GM18520 (cell line): ENCODE measurements around the gene VAMP4.
"Not testable (repeated sequence)": the region's sequence is repeated elsewhere in the genome, so short reads cannot be mapped to it uniquely, and the experiment has no call there.

Experiments used
- ATAC-seq: cut with Tn5 transposase; IDR thresholded peaks from one replicate; pipeline ENCODE4 v1.9.1; 2021; ENCODE audit not compliant: unreplicated experiment

Gene VAMP4

DNA sequence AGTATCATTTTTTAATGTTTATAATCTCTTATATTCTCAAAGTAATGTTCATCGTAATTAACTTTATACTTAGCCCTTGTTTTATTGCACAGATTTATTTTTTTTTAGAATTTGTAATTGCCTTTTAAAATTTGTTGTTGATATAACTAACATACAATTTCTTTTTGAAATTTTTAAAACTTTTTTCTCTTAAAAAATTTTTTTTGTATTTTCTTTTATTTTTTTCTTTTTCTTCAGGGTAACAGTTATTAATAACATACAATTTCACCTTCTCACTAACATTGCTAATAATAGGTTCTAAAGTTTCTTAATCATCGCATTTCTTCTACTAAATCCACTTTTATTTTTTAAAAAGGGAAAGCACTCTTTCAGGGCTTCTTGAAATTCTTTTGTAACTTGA lies 11.3 kb upstream of the VAMP4 start:
- no peak for ATAC-seq

DNA sequence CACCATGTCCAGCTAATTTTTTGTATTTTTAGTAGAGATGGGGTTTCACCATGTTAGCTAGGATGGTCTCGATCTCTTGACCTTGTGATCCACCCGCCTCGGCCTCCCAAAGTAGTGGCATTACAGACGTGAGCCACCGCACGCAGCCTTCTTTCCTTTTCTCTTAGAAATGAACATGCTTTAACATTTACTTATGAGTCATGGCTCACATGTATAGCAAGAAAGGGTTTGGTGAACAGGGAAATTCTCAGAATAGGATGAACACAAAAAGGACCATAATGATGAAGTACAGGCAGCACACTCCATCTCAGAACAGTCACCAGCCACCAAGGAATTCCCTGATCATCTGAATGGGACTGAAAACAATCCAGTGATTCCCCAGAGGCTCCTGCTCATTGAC lies 9.4 kb upstream of the VAMP4 start:
- ATAC-seq: no peak

DNA sequence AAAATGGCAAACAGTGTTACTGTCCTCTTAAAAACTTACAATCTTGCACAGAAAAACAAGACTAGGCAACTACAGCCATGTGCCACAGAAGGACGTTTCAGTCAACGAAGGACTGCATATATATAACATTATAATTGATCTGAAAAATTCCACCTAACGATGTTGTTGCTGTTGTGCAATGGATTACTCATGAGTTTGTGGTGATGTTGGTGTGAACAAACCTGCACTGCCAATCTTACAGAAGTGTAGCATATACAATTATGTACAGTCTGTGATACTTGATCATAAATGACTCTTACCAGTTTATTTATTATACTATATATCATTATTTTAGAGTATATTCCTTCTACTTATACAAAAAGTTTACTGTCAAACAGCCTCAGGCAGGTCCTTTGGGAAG lies 6.8 kb upstream of the VAMP4 start:
- ATAC-seq: no peak

DNA sequence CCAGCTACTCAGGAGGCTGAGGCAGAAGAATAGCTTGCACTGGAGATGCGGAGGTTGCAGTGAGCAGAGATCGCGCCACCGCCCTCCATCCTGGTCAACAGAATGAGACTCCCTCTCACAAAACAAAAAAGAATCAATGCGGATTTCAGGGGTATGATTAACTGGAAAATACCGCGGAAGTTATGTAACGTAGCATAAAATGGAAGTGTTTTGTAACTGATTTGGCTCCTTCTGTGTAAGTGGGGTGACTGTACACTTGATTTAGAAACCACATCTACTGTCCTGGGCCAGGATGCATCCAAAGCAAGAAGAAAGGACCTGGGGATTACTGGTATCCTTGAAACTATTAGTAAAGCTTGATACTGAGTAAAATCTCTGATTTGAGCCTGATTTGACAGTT lies 3.1 kb upstream of the VAMP4 start:
- ATAC-seq: no peak

DNA sequence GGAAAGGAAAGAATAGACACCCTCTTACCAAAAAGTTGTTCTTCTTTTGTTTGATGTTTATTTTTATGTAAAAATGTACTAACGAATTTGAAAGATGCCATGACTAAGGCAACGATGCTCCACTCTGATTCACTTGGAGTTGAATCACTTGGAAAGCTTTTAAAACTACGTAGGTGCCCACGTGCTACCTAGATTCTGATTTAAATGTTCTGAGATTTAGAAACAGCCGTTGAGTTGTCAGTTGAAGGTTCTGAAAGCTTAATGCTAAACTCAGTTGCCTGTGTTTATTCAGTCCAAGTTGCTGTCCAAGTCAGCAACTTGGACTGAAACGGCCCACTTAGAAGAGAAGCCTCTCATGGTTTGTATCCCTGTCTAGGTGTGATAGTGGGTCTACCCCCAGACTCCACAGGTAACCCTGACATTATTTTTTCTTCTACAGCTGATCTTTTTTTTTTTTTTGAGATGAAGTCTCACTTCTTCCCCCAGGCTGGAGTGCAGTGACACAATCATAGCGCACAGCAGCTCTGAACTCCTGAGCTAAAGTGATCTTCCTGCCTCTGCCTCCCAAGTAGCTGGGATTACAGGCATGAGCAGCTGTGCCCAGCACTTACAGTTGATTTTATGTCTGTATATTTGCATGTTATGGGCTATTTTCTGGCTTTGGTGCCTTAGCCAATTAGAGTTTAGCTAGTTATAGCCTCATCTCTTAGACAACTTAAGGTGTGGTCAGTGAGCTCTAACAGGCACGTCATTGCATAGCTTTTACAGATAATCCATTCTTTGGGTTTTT lies 1.4 kb upstream of the VAMP4 start:
- ATAC-seq: no peak

DNA sequence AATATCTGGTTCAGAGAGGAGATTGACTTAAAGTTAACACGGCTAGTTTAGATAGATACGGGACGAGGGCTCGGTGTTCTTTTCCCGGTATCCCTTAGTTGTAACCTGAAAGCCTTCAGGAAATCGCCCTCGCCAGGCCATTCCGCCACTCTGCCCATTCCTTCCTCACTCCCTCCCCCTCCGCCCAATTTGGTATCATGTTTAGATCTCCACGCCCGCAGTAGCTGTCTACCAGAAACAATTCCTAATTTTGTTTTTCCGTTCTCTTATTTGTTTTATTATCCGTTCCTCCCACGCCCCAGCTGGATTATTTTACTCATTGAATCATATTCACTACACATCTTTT lies 685 bp upstream of the VAMP4 start:
- ATAC-seq: no peak

DNA sequence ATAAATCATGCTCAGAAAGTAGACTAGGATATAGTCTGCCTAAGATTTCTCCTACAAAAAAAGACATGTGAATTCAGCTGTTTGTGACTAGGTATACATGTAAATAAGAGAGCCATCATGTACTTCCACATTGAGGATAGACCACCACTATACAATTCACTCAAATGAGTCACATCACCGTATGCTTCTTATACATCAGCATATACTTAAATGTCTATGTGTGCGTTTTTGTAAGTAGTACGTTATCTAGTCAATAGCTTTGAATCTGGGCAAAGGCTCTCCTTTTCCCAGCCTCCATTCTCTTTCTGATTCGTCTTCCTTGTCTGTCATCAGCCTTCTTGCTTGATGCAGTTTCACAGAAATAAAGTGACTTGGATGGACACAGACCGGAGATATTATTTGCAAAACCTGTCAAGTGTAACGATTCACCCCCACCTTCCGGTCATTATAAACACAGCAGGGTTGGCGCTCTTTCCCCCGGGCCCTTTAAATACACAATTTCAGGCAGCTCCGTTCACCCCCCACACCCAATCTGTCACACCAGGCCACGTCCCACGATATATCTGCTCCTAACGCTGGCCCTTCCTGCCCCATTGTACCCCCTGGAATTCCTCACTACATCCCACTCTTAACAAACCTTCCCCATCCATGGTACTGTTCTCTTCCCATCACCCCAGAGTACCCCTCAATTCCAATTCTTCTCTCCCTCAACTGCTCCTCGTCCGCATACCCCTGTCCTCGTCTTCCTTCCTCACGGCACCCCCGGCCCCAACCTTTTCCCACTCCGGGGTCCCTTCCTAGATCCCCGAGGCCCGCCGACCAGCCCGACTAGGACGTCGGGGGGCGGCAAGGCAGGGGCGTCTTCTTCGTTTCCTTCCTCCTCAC lies 636 bp downstream of the VAMP4 start:
- no peak for ATAC-seq

DNA sequence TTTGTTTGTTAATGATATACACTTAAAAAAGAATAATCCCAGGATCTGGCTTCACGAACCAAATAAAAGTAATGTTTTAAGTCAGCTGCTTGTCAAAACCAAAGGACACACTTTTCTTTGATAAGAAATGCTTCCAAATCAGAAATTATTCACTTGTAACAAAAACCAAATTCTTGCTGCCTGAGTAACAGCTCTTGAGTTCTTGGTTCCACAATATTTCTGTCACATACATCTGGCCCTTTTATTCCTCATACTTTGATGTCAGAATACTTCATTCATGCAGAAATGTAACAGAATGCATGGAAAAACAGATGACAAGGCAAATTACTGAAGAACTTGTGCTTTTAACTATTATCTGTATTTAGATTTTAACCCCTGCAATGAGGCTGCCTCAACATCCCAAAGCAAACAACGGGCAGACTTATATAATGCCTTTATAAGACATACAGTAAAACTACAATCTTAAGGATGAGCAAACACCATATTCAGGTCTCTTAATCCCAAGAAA lies 1.5 kb downstream of the VAMP4 start:
- no peak for ATAC-seq

DNA sequence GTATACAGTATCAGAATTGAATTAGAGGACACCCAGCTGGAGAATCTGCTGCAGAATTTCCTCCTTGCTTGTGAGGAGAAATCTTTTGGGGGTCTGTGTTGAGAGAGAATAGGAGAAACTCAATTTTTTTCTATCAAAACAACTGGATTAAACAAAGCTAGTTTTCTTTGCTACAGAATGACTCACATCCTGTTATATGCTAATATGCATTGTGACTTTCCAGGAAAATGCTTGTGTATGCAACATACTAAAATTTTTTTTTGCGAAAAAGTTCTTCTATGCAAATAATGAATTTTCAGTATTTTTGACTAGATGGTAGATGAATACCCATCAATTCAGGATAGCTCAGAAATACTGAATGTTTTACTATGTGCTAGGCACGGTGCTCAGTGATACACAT lies 2.2 kb downstream of the VAMP4 start:
- ATAC-seq: no peak

DNA sequence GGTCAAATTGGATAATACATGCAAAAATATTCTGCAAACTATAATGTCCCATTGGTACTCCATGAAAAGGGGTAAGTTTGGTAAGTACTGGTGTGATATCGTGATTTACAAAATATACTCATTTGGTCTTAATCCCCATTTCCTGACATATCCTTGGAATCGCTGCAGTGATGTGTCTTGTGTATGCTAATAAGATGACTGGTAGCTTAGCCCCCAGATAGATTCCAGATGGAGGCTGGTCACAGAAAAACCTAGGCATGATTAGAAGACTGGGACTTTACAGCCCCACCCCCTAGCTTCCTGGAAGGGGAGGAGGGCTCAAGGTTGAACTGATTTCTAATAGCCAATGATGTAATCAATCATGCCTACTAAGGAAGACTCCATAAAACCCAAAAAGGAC lies 3.0 kb downstream of the VAMP4 start:
- no peak for ATAC-seq

DNA sequence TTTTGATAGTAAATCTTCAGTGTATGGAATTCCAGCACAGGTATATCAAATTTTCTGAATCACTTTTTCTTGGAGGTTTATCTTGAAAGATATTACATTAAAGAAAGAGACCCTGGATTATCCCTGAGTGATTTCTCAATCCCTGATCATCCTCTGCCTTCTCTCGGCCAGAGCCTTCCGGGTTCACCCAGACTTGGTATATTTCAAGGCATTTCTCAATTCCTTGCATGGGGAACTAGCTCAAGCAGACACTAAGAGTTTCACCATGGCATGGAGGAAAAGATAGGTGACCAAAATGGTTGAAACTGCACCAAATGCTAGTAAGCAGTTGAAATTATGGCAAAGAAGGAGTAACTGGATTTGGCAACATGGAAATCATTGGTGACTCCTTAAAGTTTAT lies 5.7 kb downstream of the VAMP4 start:
- no peak for ATAC-seq

DNA sequence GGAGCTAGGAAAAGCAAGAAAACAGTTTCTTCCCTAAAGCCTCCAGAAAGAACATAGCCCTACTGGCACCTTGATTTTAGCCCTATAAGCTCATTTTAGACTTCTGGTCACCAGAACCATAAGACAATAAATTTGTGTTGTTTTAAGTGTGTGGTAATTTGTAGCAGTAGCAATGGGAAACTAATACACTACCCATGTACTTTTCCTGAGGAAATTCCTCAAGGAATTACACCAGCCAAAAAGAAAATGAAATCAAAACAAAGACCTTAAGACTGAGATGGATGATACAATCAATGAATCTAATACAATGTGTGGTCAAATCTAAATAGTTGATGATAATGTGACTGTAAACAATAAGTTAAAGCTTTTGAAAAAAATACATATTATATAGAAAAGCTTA lies 11.8 kb downstream of the VAMP4 start:
- no peak for ATAC-seq

DNA sequence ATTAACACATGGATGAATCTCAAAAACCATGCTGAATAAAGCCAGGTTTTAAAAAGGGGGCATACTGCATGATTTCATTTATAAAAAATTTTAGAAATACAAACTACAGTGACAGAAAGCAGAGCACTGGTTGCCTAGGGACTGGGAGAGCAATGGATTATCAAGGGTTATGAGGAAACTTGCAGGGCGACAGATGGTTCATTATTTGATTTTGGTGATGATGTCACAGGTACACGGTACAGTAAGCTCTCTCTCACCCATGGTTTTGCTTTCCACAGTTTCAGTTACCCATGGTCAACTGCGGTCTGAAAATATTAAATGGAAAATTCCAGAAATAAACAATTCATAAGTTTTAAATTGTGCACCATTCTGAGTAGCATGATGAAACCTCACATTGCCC lies 14.1 kb downstream of the VAMP4 start:
- no peak for ATAC-seq

DNA sequence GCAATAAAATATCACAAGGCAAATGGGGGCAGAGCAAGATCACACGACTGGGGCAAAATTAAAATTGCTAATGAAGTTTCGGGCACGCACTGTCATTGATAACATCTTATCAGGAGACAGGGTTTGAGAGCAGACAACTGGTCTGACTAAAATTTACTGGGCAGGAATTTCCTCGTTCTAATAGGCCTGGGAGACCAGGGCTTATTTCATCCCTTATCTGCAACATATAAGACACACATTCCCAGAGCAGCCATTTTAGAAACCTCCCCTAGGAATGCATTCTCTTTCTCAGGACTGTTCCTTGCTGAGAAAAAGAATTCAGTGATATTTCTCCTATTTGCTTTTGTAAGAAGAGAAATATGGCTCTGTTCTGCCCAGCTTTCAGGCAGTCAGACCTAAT lies 18.7 kb downstream of the VAMP4 start:
- ATAC-seq: not testable (repeated sequence)

DNA sequence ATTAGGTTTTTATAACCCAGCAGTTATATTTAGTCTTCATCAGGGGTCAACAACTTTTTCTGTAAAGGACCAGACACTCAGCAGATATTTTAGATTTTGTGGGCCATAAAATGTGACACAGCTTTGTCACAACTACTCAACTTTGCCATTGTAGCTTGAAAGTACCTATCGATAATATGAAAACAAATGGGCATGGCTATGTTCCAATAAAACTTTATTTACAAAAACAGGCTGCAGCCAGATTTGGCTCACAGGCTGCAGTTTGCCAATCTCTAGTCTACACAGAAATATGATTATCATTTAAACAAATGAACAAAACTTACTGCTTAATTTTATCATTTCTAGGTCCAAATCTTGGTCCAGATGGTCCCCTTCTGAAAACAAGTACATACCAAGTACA lies 23.0 kb downstream of the VAMP4 start:
- ATAC-seq: no peak

DNA sequence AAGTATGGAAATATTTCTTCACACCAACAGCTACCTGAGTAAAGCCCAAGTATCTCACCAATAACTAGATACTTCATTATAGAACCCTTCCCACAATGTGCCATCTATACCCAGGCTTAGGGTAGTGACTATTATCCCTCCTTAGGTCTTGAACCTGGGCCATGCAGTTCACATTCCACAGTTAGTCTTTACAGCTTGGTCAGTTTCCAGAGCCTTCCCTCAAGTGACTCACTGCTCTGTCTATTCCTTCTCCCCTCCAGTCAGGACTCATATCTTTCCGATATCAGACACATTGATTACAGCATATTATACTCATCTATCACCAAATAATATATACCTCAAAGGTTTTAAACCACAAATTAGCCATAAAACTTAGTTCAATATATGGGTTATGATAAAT lies 23.6 kb downstream of the VAMP4 start:
- ATAC-seq: no peak

DNA sequence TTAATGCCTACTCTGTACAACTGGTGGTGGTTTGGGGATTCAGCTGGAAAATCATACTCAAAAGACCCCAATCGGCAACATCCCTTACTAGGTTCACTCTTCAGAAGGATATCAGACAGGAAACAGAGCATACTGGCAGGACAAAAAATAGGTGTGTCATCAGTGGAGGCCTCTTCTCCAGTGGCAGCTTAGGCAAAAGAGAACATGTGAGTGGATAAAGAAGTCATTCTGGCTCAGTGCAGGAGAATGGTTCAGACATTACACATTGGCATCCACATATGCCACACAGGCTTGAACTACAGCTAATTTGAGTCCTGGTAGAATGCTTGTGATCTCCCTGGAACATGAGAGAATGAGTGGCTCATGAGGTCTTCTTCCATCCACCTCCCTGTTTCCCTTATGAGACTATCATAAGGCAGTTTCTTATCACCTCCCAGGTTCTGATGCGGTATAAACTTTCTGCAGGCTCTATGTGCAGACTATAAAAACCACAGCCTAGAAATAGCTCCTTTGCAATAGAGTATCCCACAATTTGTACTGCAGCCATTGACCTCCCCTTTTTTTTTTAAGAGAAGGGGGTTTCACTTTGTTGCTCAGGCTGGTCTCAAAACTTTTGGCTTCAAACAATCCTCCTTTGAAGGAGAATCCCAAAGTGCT lies 24.7 kb downstream of the VAMP4 start:
- no peak for ATAC-seq

DNA sequence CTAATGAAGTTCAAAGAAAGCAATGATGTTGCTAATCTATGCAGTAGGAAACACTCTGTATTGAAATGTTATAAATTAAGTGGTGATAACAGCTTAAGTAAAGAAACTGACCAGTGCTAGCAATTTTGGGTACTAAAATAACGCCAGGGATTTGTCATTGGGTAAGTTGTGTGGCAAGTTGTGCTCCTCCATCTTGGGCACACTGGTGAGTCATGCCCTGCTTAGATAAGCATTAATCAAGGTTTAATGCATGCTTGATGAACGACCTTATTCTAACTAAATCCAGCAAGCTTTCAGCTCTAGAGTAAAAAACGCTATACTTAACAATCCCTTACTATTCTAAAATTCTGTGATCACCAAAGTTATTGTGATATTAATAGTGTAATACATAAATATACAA lies 25.2 kb downstream of the VAMP4 start:
- ATAC-seq: no peak

DNA sequence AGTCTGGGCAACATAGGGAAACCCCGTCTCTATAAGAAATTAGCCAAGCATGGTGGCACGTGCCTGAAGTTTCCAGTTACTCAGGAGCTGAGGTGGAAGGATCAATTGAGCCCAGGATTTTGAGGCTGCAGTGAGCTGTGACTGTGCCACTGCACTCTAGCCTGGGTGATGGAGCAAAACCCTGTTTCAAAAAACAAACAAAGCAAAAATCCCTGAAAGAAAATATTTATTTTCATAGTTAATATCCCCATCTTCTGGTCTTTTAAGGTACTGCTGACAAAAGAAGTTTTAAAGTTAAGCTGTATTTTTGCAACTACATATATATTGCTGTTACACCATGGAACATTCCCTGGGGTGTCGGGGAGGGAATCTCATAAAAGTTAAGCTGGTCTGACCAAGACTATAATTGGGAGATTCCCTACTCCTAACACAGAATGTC lies 26.0 kb downstream of the VAMP4 start:
- ATAC-seq: no peak

DNA sequence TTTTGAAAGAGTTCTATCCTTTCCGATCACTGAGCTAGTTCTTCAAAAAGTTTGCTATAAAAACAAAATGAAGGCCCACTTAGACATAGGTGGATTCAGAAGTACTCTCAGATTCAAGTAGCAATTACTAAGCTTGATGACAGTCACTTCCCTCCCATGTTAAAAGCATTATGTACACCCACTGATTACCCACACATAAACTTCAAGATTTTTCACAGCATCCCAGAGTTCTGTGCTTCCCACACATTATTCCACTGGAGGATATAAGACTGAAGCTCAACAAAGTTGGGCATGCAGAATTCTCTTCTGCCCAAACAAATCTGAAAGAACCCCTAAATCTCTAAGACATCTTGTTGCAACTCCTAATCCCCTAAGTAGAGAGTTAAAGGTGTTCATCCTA lies 29.5 kb downstream of the VAMP4 start:
- no peak for ATAC-seq

DNA sequence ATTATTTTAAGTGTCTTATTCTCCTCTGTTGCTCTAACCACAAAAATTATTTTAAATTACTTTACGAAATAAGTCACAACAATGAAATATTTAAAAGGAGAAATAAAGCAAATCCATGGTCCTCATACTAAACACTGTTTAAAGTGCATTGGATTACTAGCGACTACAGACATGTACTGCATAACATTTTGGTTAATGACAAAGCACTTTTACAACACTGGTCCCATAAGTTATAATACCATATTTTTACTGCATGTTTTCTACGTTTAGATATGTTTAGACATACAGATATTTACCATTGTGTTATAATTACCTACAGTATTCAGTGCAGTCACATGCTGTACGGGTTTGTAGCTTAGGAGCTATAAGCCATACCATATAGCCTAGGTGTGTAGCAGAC lies 30.2 kb downstream of the VAMP4 start:
- ATAC-seq: no peak

DNA sequence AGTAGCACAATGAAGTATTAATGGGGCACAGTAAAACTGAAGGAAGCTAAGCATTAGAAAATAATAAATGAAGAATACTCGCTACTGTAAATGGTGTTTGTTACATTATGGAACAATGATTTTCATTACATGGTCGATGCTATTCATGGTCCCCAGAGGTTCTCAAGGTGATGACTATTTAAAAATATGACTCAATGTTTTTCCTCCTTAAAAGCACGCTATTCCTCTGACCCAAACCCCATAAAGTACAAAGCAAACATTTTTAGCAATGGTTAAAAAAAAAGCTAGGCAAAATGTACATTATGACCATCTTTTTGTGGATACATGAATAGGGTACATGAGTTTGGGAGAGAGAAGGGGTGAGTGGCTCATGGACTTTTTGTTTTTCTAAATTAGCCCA lies 34.3 kb downstream of the VAMP4 start:
- no peak for ATAC-seq
